T-helper 1 cell (primary cell): ENCODE data around the gene RAPGEF3.

Source experiments
- DNase-seq, 5 donors: peaks; one replicate each; pipeline ENCODE4 v3.0.0-alpha.2; 2012 to 2020
- total RNA-seq, 4 donors: gene quantifications; one replicate each; lab custom pipeline; 2026; lab: John Stamatoyannopoulos, UW

Gene RAPGEF3
- total RNA-seq = 0.12 to 0.80 (median 0.19) reads per million in 4 donors

GRCh38 chr12:47758834-47759690 is at the start of gene RAPGEF3:
Gene RAPGEF3 (minus strand): TSS chr12:47758880. CDS start chr12:47758556, 324 bp downstream.
- peak; percentile 59 to 75 (median 61) for DNase-seq

GRCh38 chr12:47808050-47808449 is 49.4 kb upstream of the RAPGEF3 start:
- DNase-seq = peak; percentile 51 to 96 (median 66)

GRCh38 chr12:47807338-47807737 is 48.7 kb upstream of the RAPGEF3 start:
- no peak for DNase-seq

- no peak for DNase-seq
Measured at GRCh38 chr12:47805417-47805816, 46.7 kb upstream of the RAPGEF3 start.

GRCh38 chr12:47804171-47804570 is 45.5 kb upstream of the RAPGEF3 start:
- DNase-seq = no peak

GRCh38 chr12:47803191-47803875 is 44.7 kb upstream of the RAPGEF3 start:
- DNase-seq = no peak

- DNase-seq = no peak
Measured at GRCh38 chr12:47802312-47802711, 43.6 kb upstream of the RAPGEF3 start.

GRCh38 chr12:47801904-47802246 is 43.2 kb upstream of the RAPGEF3 start:
- no peak for DNase-seq

- DNase-seq = no peak
Measured at GRCh38 chr12:47801170-47801903, 42.7 kb upstream of the RAPGEF3 start.

- no peak for DNase-seq
Measured at GRCh38 chr12:47800582-47800981, 41.9 kb upstream of the RAPGEF3 start.

GRCh38 chr12:47799357-47799955 is 40.8 kb upstream of the RAPGEF3 start:
- no peak for DNase-seq

GRCh38 chr12:47798382-47798948 is 39.8 kb upstream of the RAPGEF3 start:
- no peak for DNase-seq

- peak in 2 of 5 donors; percentile 14 to 38 for DNase-seq
Measured at GRCh38 chr12:47797441-47797840, 38.8 kb upstream of the RAPGEF3 start.

- DNase-seq = no peak
Measured at GRCh38 chr12:47795814-47796411, 37.2 kb upstream of the RAPGEF3 start.

GRCh38 chr12:47795121-47795813 is 36.6 kb upstream of the RAPGEF3 start:
- no peak for DNase-seq

- no peak for DNase-seq
Measured at GRCh38 chr12:47794679-47795078, 36.0 kb upstream of the RAPGEF3 start.

GRCh38 chr12:47793015-47793681 is 34.5 kb upstream of the RAPGEF3 start:
- DNase-seq = no peak

GRCh38 chr12:47791874-47792273 is 33.2 kb upstream of the RAPGEF3 start:
- no peak for DNase-seq

- no peak for DNase-seq
Measured at GRCh38 chr12:47791351-47791746, 32.7 kb upstream of the RAPGEF3 start.

GRCh38 chr12:47790676-47791350 is 32.1 kb upstream of the RAPGEF3 start:
- DNase-seq = no peak
